AG20443 (cell line): ENCODE results near the gene IKZF2.
A peak's percentile ranks its signal among the peaks of the same experiment; 100 is the strongest.

Experiments
- DNase-seq: peaks from one replicate; pipeline ENCODE4 v3.0.0; 2012; ENCODE audit warnings: low spot score, mixed read lengths

Gene IKZF2

DNA sequence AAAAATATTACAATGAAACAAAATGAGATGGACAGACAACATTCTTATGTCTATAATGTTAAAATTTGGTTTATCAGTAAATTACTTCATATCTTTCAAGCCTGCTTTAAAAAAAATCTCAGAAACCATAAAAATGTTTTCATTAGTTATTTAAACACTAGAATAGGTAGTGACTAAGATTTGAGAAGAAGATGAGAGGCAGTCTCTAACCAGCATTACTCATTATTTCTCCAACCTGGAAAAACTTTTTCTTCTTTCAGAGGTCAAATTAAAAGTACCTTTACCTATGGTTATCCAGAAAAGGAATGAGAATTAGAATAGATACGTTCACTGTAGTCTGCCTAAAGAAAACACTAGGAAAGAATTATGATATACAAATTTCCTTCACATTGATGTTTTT lies 50.3 kb downstream of the IKZF2 start:
- DNase-seq: no peak

DNA sequence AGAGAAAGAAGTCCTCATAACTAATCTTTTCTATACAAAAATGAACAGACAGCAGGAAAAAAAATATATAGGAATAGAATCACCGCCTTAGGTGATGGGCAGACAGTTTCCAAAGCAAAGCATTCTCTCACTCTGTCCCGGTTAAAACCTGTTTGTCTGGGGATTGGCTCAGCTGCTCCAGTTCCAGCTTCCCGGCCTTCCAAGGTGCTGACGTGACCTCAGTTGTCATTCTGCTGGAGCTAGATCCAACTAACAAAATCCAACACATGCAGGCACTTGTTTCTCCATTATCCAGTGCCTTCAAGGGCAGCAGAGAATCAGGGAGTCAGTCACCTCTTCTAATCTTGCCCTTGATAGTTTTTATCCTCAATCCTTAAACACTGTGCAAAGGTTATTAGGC lies 52.8 kb downstream of the IKZF2 start:
- DNase-seq: no peak

DNA sequence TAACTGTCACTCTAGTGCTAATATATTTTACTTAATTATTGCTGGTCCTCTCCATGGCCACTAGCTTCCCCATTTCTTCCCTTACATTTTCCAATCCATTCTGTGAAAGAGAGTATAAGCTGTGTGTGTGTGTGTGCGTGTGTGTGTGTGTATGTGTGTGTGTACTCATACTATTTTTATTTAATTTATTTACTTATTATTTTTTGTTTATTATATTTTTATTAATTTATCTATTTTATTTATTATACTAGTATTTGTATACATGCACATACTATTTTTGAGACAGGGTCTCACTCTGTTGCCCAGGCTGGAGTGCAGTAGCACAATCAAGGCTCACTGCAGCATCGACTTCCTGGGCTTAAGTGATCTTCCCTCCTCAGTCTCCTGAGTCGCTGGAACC lies 59.6 kb downstream of the IKZF2 start:
- DNase-seq: no peak

DNA sequence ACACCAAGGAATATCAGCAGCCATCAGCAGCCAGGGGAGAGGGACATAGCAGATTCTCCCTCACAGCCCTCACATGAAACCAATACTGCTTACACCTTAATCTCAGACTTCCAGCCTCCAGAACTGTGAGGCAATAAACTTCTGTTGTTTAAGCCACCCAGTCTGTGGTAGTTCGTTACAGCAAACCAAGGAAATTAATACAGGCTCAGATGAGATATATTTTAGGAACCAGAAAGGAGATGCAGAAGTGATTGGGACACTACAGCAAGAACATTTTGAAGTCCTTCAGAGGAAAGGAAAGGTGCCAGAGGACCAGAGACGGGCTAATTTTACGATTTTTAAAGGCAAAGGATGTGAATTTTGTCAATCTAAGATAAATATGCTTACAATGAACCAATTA lies 60.6 kb downstream of the IKZF2 start:
- DNase-seq: no peak

DNA sequence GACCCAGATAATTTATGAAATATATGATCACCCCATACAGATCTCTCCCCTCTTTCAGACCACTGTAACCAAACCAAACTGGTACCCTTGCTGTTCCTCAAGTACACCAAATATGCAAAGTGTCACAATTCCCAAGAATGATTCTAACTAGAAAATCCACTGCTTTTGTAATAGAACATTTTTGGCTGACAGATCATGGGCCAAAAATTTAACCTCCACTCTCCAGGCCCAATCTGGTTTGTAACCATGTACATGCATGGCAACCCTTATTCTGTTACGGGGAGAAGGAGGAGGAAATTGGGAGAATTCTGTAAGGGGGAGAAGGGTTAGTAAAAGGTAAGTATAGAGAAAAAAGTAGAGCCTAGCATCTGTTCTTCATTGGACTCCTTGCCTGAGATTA lies 62.0 kb downstream of the IKZF2 start:
- DNase-seq: peak; percentile 61

DNA sequence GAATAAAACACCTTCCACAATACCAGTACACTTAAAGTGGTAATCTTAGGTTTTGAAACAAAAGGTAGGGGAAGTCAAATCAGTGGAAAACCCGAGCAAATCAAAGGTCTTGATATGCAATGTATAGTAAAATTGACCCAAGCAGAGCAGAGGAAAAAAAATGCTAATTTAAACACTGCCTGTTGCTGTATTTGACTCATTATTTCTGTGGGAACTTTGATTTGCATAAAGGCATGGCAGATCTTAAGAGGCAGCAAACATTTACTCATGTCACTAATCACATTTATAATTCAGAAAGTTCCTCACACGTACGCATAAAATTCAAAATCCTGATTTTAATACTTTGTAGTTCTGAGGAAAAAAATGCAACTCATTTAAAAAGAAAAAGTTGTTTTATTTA lies 64.4 kb downstream of the IKZF2 start:
- no peak for DNase-seq

DNA sequence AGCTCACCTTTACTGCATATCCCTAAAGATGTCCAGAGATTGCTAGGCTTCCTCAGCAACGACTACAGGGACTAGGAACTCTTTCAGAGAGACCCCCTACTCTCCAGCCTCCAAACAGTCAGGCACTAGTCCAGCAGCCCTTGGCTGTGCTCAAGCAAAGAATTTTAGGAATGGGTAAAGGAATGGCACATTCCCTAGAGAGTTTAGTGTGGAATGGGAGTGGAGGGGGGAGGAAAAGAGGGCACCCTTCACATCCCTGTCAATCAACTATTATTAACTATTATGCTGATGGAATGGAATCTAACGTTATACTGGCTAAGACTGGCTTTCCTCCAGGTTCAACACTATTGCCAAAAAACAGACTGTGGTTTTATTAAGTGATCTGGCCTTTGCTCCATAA lies 64.8 kb downstream of the IKZF2 start:
- peak; percentile 33 for DNase-seq

DNA sequence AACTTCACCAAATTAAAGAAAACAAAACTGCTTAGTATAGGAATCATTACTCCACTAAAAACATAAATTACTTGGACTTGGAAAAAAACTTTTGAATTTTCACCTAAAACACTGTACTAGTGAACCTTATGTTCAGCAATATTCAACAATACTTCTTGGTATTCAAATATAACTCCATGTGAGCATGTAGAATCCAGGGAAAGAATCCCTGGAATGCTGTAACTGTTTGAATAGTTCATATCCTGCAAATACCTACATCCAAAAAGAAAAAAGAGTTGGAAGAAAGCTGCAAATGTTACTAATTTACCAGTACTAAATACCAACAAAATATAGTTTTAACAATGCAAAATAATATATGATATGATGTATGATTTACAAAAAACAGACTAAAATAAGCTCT lies 65.4 kb downstream of the IKZF2 start:
- no peak for DNase-seq

DNA sequence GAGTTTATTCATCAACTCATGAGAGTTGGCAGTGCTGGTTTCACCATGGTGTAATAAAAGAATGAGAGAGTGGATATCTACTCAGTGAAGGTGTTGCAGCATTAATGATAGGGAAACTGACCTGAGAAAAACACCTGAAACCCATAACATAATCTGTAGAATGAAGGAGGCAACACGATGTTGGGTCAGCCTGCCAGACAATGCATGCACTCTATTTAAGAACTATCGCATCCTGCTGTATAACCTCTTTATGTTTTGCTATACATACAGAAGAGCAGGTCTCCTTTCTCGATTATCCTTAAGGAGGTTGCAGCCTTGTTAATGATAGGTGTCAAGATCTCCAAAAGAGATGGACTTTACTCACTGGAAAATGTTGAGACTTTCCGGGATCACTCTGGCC lies 65.9 kb downstream of the IKZF2 start:
- DNase-seq: no peak

DNA sequence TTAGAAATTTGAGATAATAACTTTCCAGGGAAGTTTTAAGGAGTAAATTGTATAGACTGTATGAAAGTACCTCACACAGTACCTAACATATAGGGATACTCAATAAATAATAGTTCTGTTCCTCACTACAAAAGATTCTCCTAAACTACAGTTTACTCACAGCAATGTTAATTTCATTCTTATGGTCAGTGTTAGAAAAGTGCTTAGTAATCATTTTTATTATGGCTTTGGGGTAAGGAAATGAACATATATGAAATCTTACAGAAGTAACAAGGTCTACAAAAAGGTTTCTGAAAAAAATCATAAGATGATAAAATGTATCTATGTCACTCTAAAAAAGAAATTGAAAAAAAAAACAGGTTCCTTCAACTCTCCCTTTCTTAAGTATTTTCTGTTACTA lies 67.2 kb downstream of the IKZF2 start:
- no peak for DNase-seq

DNA sequence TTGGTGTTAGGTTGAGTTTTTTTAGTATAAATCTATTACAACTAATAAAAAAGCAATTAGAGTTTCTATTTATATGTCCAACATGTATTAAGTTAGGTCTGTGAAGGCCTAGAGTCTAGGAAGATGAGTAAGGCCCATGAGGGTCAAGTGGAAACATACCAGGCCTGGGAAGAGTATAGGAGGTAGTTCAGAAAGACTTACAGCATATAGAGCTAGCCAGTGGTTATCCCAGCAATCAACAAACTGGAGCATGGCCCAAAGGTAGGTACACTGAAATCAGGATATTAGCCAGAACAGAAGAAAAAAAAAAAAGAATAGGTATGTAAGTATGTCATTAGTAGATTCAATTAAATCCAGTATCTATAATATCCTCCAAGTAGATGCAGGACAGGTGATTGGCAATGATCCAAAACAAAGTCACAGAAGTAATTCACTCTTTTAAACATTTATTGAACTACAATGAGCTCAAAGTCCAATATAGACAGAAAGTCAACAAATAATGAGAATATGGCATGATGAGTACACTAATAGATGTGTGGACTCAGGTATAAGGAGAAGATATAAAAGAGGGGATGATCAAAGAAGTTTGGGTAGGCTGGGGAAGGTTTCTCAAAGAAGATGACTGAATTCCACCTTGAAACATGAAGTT lies 70.3 kb downstream of the IKZF2 start:
- DNase-seq: no peak

DNA sequence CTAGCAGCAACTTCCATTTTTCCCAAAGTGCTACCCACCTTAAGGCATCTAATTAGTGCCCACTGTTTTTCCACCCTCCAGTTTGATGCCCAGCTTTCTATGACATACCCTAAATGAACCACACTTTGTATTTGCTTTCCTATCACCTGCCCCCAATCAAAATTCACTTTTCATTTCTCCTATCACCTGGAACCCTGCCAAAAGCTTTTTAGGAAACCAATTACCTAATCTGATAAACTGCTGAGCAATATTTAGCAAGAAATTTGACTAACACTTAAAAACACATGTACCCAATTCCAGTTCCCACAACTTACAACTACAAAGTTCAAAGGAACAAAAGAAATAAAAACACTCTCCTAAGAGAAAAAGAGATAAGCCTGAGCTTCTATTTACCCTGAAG lies 71.7 kb downstream of the IKZF2 start:
- no peak for DNase-seq

DNA sequence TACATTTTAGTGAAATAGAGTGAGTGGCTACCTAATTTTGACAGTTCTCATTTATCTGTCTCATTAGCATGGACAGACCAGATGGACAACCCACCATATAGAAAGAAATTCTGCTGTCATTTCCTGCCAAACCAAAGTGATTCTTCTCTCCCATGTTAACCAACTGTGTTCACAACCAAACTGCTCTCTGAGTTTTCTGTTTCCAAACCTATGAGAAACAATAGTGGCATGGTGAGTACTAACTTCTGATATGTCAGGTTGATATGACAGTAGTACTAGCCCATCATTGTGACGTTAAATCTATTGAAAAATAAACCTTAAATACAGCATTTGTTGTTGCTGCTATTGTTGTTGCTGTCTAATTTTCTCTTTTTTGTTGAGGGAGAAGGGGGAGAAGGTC lies 72.7 kb downstream of the IKZF2 start:
- no peak for DNase-seq

DNA sequence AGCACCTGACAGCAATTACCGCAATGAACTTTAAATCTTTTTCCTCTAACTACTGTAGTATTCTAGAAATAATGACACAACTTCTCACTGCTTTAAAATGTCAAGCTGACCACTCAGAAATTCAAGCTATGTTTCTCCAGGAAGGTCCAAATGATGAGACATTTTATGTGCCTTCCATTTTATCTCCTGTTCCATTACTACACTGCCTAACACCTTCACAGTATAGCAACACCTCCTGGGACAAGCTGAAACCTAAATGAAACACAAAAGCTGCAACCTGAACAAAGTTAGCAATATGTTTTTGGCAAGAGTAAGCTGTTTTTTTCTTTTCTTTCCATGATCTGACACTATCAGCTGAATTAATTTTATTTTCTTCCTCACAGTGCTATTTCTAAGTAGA lies 81.9 kb downstream of the IKZF2 start:
- no peak for DNase-seq

DNA sequence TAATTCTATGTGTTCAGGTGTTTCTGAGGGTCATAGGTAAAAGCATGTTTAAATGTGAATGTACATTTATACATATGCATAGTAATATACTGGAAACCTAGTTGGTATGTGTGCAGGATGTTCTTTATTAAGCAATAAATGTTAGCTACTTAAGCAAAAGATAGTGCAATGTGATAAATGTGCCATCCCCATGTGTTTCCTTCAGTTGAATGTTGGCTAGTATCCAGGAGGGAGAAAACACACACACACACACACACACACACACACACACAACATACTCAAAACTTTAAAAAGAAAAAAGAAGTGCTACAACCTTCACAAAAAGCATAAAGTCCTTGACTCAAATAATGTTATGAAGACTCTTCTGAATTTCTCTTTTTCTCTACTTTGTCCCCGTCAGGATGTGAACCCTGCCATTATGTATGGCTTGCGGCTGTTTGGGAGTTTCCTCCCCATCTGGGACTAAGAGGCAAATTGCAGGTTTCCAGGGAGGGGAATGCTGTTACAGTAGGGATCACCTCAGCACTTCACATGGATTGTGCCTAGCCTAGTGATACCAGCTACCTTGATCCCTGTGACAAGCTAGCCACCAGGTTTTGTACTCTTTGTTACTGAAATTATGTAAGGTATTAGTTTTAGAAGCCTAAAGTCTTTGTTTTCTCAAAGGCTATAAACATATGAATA lies 82.6 kb downstream of the IKZF2 start:
- no peak for DNase-seq

DNA sequence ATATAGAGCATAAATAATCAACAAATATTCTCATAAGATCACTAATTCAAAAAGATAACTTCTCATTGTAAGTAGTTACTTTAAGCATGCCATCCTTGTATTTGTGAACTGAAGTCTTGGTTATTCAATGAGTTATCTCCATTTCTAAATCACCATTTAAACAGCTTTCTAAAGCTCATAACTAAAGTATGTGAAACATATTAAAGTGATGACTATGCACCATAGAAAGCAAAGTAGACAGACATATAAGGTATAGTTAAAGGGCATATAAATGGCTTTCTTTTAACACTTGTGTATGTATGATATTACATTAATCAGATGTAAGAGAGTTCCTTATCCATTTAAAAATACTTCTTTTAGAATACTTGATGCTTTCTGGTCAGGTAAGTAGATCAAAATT lies 83.5 kb downstream of the IKZF2 start:
- DNase-seq: no peak

DNA sequence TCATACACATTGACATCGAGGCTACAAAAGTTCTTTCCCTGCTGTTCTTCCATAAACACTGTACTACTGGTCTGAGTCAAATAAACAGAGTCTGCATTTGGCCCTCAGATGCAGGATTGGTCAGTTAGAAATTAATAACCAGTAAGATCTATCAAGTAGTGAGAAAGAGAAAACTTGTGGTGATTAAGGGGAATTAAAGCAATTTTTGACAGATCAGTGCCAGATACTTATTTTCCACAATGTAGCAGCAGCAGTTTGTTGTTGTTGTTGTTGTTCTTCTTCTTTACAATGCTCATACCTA lies 85.0 kb downstream of the IKZF2 start:
- no peak for DNase-seq

DNA sequence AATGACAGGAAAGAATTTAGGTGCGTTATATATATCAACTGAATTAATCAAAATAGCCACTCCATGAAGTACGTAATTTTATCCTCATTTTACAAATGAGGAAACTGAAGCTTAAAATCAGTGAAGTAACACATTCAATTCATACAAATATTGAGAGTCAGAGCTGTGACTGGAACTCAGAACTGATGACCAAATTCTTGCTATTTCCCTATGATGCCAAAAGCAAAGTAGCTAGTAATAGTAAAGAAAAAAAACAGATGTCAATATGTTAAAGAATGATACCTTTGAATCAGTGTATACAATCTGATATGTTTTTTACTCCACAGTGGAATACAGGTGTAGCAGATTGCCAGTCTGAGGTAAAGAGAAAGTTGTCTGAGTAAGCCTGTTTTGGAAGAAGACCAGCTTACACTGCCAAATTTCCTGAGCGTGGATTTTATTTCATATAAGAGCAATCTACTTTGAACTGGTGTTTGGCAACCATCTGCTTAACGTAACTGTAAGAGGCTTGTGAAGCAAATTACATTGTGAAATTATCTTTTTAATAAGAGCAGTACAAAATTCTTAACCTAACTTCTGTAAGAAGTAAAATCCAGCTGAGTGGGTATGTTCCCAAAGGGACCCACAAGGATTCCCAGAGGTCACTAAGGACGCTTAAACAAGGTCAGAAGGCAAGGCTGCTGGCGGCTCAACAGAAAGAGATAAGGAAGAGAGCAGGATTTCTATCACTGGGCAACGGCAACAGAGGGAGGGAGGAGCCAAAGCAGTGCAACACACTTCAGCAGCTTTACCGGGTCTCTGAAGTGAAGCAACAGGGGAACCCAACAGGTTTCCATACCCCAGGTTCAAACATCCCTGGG lies 85.6 kb downstream of the IKZF2 start:
- DNase-seq: peak; percentile 38

DNA sequence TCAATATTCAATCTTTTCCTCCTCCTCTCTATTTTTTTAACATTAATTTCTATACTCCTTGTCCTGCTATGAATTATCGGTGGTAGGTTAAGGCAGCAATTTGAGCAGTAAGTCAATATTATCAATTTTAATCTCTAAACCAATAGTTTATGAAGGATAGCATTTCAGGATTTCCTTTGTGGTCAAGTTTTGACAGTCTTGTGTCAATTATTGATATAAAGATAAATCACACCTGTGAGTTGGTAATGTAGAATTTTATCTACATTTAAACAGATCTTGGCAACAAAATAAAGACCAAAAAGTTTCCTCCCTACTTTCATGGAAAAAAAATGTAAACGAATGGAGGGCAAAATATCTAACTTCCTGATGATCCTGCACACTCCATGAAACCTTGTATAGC lies 87.3 kb downstream of the IKZF2 start:
- no peak for DNase-seq

DNA sequence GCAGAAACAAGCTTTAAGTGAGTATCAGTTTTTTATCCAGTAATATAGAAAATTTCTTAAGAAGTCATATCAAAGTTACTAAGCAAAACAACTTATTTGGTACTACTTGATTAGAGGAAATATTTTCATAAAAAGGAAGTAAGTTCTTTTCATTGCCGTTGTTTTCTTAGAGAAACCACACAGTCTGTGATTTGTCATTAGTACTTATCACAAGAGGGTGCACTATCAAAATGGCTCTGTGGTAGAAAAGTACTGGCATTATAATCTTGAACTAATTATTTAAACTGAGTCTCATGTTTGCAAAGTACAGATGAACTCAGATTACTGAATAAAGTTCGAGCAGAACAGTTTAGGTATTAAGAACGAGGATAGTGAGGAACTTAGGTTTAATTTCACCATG lies 93.4 kb downstream of the IKZF2 start:
- no peak for DNase-seq

DNA sequence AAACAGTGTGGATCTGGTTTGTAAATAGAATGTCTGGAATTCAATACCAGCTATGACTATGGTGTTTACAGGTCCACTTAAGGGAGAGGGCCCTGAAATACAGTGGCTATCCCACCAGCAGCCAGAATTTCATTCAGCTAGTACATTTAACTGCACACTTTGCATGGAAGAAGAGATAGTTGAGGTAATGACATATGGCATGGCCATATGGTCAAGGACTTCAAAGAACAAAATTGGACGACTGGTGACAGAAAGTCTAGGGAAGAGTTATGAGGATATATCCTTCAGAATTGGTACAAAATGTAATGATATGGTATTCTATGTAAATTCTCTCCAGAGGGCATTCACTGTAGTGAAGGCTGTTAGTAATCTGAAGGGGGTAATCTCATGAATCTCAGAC lies 105.0 kb downstream of the IKZF2 start:
- DNase-seq: no peak

DNA sequence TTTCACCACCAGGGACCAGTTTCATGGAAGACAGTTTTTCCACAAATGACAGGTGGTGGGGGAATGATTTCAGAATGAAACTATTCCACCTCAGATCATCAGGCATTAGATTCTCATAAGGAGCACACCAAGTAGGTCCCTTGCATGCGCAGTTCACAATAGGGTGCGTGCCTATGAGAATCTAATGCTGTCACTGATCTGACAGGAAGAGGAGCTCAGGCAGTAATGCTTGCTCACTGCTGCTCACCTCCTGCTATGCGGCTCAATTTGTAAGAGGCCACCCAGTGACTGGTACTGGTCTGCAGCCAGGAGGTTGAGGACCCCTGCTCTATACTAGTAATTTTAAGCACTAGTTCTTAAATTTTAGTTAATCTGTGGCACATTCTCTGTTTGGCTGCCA lies 107.8 kb downstream of the IKZF2 start:
- no peak for DNase-seq

DNA sequence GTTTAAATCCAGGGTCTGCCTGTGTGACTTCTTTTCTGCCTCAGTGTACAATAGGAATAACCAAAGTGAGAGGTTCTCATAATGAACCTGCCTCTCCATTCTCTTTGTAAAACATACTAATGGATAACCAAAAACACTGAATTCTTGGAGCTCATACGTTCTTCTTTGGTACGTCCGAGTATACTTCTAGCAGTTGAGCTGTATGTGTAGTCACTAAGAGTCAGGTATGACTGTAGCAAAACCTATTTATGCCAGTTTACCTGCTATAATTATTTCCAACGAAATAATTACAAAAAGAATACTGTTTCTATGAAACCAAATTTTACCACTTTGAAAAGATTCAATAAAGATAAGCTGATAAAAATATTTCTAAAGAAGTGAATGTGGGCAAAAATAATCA lies 109.2 kb downstream of the IKZF2 start:
- DNase-seq: no peak

DNA sequence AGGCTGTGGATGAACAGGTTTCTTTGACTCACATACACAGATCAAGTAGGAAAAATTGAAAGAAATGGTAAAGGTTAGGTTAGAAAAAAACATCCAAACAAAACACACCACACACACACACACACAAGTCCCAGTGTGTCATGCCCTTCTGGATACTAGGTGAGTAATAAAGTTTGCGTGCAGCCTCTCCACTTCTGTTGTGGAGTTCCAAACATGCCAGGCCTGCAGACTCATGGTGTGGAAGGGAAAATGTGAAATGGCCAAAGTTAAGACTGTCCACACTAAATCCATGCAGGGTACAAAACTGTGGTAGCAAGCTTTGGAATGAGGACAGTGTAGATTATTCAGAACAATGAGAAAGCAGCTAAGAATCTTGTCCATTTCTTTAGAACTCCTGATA lies 114.6 kb downstream of the IKZF2 start:
- DNase-seq: peak; percentile 42
